HG03196 (cell line): ENCODE results near the gene MSLN.

Experiments used
- ATAC-seq: cut with Tn5 transposase; IDR thresholded peaks from one replicate; pipeline ENCODE4 v1.9.1; 2021; ENCODE audit not compliant: unreplicated experiment

MSLN gene

DNA sequence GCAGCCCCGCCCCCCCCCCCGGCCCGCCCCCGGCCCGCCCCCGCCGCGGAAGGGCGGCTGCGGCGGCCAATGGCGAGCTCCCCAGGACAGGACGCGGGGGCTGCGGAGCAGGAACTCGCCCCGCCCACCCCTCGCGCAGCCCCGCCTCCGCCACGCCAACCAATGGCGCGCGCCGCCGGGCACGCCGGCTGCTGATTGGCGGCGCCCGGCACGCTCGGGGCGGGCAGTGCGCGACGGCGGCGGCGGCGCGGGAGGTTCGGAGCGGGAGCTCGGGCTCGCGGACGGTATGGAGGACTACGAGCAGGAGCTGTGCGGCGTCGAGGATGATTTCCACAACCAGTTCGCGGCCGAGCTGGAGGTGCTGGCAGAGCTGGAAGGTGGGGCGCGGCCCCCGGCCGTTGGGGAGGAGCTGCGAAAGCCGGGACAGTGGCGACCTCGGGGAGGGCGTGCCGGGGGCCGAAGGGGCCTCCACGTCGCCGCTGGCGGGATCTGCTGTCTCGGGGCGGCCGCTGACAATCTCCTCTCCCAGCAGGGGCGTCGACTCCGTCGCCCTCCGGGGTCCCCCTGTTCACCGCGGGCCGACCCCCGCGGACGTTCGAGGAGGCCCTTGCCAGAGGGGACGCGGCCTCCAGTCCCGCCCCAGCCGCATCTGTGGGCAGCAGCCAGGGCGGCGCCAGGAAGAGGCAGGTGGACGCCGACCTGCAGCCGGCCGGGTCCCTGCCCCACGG lies 28.0 kb downstream of the MSLN start, which contains the start of gene CHTF18:
TSS of gene CHTF18 (plus strand) at position 222 of the 728 bp plus-strand sequence. CDS start at position 287, 65 bp downstream.
- peak; percentile 59 for ATAC-seq

DNA sequence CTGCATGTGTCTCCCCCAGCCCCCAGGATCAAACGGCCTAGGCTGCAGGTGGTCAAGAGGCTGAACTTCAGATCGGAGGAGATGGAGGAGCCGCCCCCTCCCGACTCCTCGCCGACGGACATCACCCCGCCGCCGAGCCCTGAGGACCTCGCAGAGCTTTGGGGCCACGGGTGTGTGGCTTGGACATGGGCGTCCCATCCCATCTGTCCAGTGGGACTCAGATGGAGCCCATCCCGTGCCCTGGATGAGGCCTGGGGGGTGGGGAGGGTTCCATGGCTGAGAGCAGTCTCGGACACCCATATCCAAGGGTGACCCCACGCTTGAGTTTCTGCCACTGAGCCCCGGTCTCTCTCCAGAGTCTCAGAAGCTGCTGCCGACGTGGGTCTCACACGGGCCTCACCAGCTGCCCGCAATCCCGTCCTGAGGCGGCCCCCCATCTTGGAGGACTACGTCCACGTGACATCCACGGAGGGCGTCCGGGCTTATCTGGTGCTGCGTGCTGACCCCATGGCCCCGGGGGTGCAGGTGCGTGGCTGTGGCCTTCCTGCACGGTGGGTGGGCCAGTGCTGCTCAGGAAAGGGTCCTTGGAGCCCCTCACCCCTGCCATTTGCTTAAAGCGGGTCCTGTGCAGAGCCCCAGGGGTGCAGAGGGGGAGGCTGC lies 28.8 kb downstream of the MSLN start:
- no peak for ATAC-seq

DNA sequence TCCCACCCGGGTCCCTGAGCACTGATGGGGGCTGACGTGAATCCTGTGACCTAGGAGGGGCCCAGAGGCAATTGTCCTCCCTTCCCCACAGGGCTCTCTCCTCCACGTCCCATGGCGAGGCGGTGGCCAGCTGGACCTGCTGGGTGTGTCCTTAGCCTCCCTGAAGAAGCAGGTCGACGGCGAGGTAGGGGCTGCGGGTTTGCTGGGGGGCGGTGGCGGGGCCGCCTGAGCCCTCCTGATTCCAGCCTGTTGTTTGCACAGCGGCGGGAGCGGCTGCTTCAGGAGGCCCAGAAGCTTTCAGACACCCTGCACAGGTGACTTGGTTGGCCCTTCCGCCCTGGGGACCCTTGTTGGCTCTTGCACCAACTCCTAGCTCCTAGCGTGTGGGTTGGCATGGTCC lies 29.6 kb downstream of the MSLN start:
- ATAC-seq, result no peak

DNA sequence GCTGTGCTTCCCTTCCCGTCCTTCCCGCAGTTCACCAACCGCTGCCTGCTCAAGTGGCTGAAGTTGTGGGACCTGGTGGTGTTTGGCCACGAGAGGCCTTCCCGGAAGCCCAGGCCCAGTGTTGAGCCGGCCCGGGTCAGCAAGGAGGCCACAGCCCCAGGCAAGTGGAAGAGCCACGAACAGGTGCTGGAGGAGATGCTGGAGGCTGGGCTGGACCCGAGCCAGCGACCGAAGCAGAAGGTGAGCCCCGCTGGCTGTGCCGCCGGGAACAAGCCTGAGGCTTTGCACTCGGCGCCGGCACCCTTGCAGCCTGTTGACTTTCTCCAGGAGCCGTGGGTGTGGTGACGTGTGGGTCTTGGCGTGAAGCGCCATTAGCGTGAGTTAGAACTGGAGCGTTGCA lies 30.6 kb downstream of the MSLN start:
- ATAC-seq, result no peak

DNA sequence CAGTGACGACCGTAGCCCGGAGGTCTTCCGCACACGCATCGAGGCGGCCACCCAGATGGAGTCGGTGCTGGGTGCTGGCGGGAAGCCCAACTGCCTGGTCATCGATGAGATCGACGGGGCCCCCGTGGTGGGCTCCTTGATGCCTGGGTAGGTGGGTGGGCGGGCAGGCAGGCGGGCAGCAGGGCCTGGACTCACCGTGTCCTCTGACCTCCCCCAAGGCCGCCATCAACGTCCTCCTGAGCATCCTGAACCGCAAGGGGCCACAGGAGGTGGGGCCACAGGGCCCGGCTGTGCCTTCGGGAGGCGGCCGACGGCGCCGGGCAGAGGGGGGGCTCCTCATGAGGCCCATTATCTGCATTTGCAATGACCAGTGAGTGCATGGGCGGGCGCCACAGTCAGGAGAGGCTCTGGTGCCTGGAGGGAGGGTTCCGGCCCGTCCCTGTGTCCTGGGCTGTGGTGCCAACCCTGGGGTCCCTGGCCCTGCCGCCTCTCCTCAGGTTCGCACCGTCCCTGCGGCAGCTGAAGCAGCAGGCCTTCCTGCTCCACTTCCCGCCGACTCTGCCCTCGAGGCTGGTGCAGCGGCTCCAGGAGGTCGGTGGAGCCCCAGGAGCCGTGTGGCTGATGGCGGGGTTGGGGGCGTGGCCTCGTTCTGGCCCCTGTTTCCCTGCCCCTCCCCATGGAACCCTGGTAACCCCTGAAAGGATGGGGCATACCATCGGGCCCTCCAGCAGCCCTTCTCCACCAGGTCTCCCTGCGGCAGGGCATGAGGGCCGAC lies 31.9 kb downstream of the MSLN start:
- no peak for ATAC-seq

DNA sequence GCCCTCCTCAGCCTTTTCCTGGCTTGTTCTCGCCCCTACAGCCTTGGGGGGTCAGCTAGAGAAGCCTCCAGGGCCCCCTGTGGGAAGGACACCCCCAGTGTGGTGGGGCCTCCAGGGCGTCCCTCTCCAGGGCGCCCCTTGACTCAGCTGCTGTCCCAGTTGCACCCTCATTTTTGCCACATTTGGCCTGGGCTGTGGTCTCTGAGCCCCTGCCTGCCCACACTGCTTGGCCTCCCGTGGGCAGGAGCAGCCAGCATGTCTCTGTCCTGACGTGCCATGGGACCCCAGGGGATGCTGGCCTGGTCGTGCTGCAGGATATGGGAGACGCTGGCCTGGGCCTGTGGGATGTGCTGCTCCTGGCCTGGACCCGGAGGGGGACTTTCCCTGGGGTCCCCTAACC lies 32.9 kb downstream of the MSLN start:
- no peak for ATAC-seq

DNA sequence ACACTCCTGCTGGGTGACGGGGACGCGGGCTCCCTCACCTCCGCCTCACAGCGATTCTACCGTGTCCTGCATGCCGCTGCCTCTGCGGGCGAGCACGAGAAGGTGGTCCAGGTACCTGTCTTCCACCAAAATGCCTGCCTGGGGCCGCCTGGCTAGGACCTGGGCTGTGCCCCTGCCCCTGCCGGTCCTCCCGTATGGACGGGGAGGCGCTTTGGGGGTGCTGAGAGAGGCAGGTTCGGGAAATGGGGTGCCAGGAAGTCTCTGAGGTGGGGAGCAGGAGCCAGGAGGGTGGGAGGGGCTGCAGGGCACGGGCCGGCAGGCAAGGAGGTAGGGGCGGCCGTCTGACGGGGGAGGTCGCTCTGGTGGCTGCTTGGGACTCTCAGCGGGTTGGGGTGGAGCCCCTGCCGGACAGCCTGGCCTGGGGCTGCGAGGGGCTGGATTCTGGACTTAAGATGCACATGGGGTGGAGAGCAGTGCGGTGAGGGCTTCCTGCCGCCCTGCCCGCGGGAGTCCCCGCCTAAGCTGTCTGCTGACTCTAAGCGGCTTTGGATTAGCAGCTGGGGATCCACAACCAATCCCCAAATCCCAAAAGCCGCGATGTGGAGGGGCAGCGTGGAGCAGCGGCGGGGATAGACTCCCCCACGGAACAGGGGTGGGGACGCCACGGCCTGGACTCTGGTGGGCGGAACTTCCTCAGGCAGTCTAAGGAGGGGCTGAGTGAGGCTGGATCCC lies 33.7 kb downstream of the MSLN start:
- no peak for ATAC-seq

DNA sequence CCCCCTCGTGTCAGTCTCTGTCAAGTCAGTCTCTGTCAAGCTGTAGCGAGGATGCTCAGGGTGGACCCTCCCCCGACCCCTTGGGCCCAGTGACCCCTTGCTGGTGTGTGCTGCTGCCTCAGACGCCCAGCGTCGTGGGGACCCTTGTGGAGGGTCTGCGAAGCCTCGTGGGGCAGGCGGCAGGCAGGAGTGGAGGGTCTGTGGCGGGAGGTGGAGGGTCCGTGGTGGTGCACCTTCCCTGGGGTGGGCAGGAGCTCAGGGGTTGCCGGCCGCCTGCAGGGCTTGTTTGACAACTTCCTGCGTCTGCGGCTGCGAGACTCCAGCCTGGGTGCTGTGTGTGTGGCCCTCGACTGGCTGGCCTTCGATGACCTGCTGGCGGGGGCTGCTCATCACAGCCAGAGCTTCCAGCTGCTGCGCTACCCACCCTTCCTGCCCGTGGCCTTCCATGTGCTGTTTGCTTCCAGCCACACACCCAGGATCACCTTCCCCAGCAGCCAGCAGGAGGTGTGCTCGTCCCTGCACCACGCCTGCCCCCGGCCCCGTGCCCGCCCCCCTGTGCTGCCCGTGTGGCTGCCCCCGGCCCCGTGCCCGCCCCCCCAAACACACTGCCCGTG lies 34.4 kb downstream of the MSLN start:
- no peak for ATAC-seq

DNA sequence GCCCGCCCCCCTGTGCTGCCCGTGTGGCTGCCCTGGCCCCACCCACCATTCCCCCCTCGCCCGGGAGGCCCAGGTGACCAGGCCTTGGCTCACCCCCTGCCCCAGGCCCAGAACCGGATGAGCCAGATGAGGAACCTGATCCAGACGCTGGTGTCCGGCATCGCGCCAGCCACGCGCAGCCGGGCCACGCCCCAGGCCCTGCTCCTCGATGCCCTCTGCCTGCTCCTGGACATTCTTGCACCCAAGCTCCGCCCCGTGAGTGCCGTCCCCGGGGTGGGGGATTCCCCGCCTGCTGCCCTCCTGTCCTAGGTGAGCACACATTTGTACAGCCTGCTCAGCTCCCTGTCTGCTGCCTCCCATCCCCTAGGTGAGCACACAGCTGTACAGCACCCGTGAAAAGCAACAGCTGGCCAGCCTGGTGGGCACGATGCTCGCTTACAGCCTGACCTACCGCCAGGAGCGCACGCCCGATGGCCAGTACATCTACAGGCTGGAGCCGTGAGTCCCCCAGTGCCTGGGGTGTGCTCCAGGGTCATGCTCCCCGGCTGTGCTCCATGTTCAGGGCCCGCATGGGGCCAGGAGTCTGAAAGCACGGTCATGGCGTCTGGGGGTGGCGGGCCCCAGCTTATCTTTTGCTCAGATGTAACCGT lies 35.2 kb downstream of the MSLN start:
- no peak for ATAC-seq

DNA sequence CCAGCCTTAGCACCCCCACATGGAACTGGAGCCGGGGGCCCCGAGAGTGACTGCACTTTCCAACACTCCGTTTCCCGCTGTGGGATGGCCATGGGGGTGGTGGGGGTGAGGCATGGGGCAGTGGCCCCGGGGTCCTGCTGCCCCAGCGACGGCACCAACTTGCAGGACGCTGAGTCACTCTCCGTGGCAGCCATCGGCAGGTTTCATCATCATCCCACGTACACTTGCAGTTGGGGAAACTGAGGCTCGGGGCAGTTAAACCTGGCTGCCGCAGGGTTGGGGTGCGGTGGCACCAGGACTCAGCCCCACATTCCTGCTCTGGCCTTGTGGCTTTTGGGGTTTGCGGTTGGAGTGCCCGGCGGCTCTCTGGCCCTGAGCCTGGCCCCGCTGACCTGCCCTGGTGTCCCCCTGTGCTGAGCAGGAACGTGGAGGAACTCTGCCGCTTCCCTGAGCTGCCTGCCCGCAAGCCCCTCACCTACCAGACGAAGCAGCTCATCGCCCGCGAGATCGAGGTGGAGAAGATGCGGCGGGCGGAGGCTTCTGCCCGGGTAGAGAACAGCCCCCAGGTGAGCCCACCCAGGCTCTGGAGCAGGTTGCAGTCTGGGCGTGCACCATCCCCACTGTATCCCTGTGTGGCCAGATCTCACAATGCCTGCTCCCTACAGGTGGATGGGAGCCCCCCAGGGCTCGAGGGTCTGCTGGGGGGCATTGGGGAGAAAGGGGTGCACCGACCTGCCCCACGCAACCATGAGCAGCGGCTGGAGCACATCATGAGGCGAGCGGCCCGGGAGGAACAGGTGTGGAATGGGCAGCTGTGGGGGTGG lies 36.0 kb downstream of the MSLN start:
- no peak for ATAC-seq

DNA sequence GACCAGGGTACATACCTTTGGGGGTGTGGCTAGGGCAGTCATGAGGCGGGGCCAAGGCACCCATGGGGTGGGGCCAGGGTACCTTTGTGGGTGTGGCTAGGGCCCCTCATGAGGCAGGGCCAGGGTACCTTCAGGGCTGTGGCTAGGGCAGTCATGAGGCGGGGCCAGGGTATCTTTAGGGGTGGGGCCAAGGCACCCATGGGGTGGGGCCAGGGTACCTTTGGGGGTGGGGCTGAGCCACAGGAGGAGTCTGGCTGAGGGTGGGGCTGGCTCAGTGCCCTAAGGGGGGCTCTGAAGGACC lies 36.5 kb downstream of the MSLN start:
- no peak for ATAC-seq

DNA sequence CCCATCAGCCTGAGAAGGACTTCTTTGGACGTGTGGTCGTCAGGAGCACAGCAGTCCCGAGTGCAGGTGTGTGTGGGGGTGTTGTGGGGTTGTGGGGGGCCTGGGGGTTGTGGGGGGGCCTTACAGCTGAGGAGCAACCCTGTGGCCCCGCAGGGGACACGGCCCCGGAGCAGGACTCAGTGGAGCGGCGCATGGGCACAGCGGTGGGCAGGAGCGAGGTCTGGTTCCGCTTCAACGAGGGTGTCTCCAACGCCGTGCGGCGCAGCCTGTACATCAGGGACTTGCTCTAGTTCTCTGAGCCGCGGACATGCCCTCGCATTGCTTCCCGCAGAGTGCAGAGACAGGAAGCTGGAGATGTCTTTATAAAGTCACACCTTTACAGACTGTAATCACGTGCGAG lies 37.2 kb downstream of the MSLN start:
- no peak for ATAC-seq

DNA sequence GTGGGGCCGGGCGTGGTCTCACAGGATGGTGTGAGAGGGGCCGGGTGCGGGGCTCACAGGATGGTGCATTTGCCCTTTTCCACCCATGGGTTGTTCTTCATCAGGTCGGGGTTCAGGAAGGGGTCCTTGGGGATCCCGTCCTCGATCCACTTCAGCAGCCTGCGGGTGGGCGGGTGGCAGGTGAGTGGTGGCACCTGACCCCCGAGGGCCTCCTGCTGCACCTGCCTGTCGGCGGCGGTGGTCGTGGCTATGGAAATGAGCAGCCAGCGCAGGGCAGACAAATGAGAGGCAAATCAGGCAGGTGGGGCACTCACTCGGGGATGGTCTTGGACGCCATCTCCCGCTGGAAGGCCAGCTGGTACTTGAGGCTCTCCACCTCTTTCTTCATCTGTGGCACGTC lies 38.1 kb downstream of the MSLN start:
- no peak for ATAC-seq

DNA sequence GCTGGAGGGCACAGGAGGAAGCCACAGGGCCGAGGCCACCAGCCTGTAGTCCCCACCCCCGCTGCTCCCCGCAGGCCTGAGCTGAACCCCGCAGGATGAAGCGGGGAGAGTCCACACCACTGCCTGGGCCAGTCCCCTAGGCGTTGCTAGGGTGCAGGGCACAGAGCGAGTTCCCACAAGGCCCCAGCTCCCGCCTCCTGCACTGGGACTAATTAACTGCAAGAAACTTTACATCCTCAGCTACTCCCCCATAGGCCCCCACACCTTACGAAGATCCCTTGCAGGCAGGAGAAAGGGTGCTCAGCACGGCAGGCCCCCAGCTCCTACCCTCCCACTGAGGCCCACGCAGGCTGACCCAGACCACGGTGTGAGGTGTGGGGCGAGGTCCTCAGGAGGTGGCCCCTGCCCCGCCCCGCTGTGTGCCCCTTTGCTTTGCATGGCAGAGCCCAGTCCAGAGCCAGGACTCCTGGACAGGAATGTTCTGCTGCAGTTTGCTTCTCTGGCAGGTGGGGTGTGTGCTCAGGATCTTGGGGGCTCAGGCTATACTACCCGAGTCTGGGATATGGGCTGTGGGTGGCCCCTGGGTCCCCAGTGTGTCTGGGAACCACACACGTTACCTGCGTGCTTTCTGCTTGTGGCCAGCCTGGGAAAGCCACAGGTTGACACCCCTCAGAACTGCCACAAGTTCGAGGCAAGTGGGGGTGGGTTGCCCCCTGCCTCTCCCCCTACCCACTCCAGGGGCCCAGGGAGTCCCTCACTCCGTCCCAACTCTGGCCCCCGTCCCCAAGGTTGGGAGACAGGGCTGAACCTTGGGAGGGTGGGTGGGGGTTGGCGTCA lies 38.8 kb downstream of the MSLN start:
- no peak for ATAC-seq

DNA sequence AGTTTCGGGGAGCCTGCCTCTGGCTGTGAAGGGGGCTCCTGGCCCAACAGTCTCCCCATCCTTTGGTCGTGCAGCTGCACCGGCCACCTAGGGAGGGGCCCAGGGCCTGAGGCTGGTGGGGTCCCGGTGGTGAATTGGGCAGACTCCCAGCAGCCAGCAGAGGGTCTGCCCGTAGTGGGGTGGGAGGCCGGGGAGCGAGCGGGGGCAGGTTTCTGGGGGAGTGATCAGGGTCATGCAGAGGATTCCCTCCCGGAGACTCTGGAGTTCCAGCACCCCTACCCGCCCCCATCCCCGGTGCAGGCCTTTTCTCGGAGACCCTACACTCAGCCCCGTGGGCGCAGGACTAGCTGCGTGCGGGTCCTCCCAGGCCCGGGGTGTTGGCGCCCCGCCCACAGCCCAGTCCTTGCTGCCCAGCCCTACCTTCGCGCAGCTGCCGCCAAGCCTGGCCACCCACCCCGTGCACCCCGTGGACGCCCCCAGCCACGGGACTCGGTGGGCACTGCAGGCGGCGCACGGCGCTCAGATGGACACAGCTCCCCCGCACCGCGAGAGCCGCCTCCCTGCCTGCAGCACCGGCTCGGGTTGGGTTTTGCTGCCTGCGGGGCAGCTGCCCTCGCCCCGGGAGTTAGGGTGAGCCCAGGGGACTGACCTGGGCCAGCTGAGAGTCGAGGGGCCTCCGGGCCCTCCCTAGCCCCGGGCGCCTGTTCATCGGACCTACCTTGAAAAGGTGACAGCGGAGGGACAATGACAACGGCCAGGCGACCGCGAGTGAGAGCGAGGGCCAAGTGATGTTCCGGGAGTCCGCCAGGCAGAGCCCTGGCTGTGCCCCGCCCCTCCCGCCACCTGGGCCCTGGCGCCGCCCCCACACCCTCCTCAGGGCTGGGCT lies 39.7 kb downstream of the MSLN start, which contains the start of gene GNG13:
TSS of gene GNG13 (minus strand) at position 787 of the 886 bp plus-strand sequence. CDS start 1,657 bp downstream, outside the sequence.
- no peak for ATAC-seq

DNA sequence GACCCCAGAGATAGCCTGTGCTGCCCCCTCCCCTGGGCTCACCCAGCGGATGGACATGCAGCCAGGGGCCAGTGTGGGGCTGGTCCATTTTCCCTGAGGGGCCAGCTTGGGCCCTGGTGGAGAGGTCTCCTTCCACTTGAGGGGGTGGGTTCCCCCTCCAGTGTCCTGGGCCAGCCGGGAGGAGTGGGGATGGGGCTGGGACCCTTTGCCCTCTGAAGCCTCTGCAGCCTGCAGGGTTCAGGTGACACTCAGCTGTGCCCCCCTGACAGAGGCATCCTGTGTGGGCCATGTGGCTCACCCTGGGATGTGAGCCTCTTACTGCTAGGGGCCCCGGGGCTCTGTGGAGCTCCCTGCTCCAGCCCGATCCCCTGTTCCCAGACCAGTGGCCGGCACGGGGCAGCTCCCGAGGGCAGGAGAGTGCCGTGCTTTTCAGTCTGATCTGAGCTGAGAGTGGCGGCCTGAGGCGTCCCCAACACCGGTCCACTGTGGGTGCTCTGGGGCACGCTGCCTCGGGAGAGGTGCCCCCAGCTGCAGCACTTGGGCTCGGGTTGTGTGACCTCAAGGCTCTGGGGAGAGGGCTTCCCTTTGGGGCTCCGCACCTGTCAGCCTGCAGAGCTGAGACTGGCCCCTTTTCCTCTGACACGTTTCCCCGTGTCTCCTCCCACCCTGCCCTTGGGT lies 40.4 kb downstream of the MSLN start:
- no peak for ATAC-seq
